ENCODE results near the gene CDK6.

Gene CDK6

GRCh38 chr7:92833024-92833765, 3.2 kb downstream of the CDK6 start:
- peak overlapping the region; percentile 64 for H3K9ac ChIP-seq (ENCODE audit: low read length)
- H2AFZ ChIP-seq (ENCODE audit: low read length) = no peak overlapping the region
- H3F3A ChIP-seq (ENCODE audit: insufficient read depth, low read length) = peaks cover 10% of the 10 kb centered on the region; the same call in 1 of the 2 replicates
- peak overlapping the region; percentile 86 for H3K4me2 ChIP-seq (ENCODE audit: low read length)
- peaks cover 44% of the 10 kb centered on the region for H3K4me1 ChIP-seq (ENCODE audit: insufficient read depth, low read length, severe bottlenecking)
- H3K27me3 ChIP-seq (ENCODE audit: insufficient read depth, low read length) = no peaks in the 10 kb centered on the region
- H3K9me2 ChIP-seq (ENCODE audit: low read depth, low read length) = no peaks in the 10 kb centered on the region
- H4K20me1 ChIP-seq (ENCODE audit: insufficient read depth, low read length) = no peaks in the 10 kb centered on the region
- TF ChIP-seq EZH2 (IDR thresholded peaks at IDR 0.05; ENCODE audit: borderline replicate concordance, low read length) = no peak
- peak; percentile 99 for TF ChIP-seq CTCF (IDR thresholded peaks at IDR 0.05; ENCODE audit: low read length)
- peak overlapping the region; percentile 90 for H3K27ac ChIP-seq (ENCODE audit: low read depth, low read length, poor library complexity, severe bottlenecking)
- no peaks in the 10 kb centered on the region for H3K9me3 ChIP-seq (ENCODE audit: low read length)
- peaks cover 42% of the 10 kb centered on the region for H3K36me3 ChIP-seq (ENCODE audit: insufficient read depth, low read length)
- H3K4me3 ChIP-seq (ENCODE audit: low read depth, low read length, poor library complexity, severe bottlenecking) = peak overlapping the region; percentile 80
- peaks cover 45% of the 10 kb centered on the region for H3K79me2 ChIP-seq (ENCODE audit: insufficient read depth, low read length)

- Histone ChIP-seq H3K9me3 (ENCODE audit: low read length) (no peaks in the 10 kb centered on the region), H3K27me3 (ENCODE audit: insufficient read depth, low read length) (no peaks in the 10 kb centered on the region), H3K79me2 (ENCODE audit: insufficient read depth, low read length) (peaks cover 51% of the 10 kb centered on the region), H3K9ac (ENCODE audit: low read length) (peak overlapping the region; percentile 64), H3K36me3 (ENCODE audit: insufficient read depth, low read length) (peaks cover 45% of the 10 kb centered on the region), H3K4me2 (ENCODE audit: low read length) (peak overlapping the region; percentile 86), H3K27ac (ENCODE audit: low read depth, low read length, poor library complexity, severe bottlenecking) (peak overlapping the region; percentile 90), H3K4me1 (ENCODE audit: insufficient read depth, low read length, severe bottlenecking) (peaks cover 44% of the 10 kb centered on the region), H3F3A (ENCODE audit: insufficient read depth, low read length) (peaks cover 7% of the 10 kb centered on the region; the same call in 1 of the 2 replicates), H4K20me1 (ENCODE audit: insufficient read depth, low read length) (no peaks in the 10 kb centered on the region), H3K4me3 (ENCODE audit: low read depth, low read length, poor library complexity, severe bottlenecking) (peak overlapping the region; percentile 80), H2AFZ (ENCODE audit: low read length) (no peak overlapping the region), H3K9me2 (ENCODE audit: low read depth, low read length) (no peaks in the 10 kb centered on the region)
- no peak for TF ChIP-seq CTCF (IDR thresholded peaks at IDR 0.05; ENCODE audit: low read length)
- TF ChIP-seq EZH2 (IDR thresholded peaks at IDR 0.05; ENCODE audit: borderline replicate concordance, low read length) = no peak
These were observed 3.8 kb downstream of the CDK6 start for GRCh38 chr7:92832534-92833023.

GRCh38 chr7:92831716-92832533, 4.4 kb downstream of the CDK6 start:
- Histone ChIP-seq H3K79me2 (ENCODE audit: insufficient read depth, low read length) (peaks cover 57% of the 10 kb centered on the region), H3K4me3 (ENCODE audit: low read depth, low read length, poor library complexity, severe bottlenecking) (peak overlapping the region; percentile 80), H3K27ac (ENCODE audit: low read depth, low read length, poor library complexity, severe bottlenecking) (peak overlapping the region; percentile 90), H3F3A (ENCODE audit: insufficient read depth, low read length) (0 out of 2 replicates have a peak, but pooled peaks cover under 1% of the 10 kb centered on the region), H3K27me3 (ENCODE audit: insufficient read depth, low read length) (no peaks in the 10 kb centered on the region), H4K20me1 (ENCODE audit: insufficient read depth, low read length) (no peaks in the 10 kb centered on the region), H3K9ac (ENCODE audit: low read length) (peak overlapping the region; percentile 64), H3K4me1 (ENCODE audit: insufficient read depth, low read length, severe bottlenecking) (peaks cover 38% of the 10 kb centered on the region), H3K4me2 (ENCODE audit: low read length) (peak overlapping the region; percentile 86), H3K36me3 (ENCODE audit: insufficient read depth, low read length) (peaks cover 50% of the 10 kb centered on the region), H2AFZ (ENCODE audit: low read length) (no peak overlapping the region), H3K9me3 (ENCODE audit: low read length) (no peaks in the 10 kb centered on the region), H3K9me2 (ENCODE audit: low read depth, low read length) (no peaks in the 10 kb centered on the region)
- TF ChIP-seq EZH2 (IDR thresholded peaks at IDR 0.05; ENCODE audit: borderline replicate concordance, low read length) = no peak

Data from OCI-LY1 (cell line).